RWPE2 (cell line): ENCODE results near the gene KNOP1.

Experiments used
- ATAC-seq: fragments of 200-7000 bp; cut with Tn5 transposase; 3 replicates; pipeline ENCODE4 v1.9.1; 2021; ENCODE audit warnings: low read depth
- DNase-seq: peaks from one replicate; pipeline ENCODE4 v3.0.0-alpha.2; 2020; ENCODE audit warnings: low spot score
- H3K27ac ChIP-seq: fragments of 450-650 bp; 2 replicates; pipeline ENCODE4 v1.5.1; 2017; ENCODE audit warnings: mild to moderate bottlenecking; ENCODE audit not compliant: poor library complexity, severe bottlenecking
- H3K27me3 ChIP-seq: fragments of 250-450 bp; sonication (Bioruptor Pico); 2 replicates; pipeline ENCODE4 v1.5.1; 2021; ENCODE audit warnings: mild to moderate bottlenecking, moderate library complexity; ENCODE audit not compliant: insufficient read depth, poor library complexity, severe bottlenecking
- H3K36me3 ChIP-seq: fragments of 250-450 bp; sonication (Bioruptor Pico); 2 replicates; pipeline ENCODE4 v1.5.1; 2020; ENCODE audit warnings: low read depth, mild to moderate bottlenecking, moderate library complexity
- H3K4me1 ChIP-seq: fragments of 250-450 bp; sonication (Bioruptor Pico); 2 replicates; pipeline ENCODE4 v1.5.1; 2021; ENCODE audit warnings: mild to moderate bottlenecking, moderate library complexity; ENCODE audit not compliant: insufficient read depth, poor library complexity, severe bottlenecking
- H3K4me3 ChIP-seq: fragments of 250-450 bp; sonication (Bioruptor Pico); 2 replicates; pipeline ENCODE4 v1.5.1; 2021; ENCODE audit warnings: mild to moderate bottlenecking, moderate library complexity; ENCODE audit not compliant: severe bottlenecking
- H3K9me3 ChIP-seq: fragments of 250-450 bp; sonication (Bioruptor Pico); 2 replicates; pipeline ENCODE4 v1.5.1; 2021; ENCODE audit warnings: mild to moderate bottlenecking, moderate library complexity; ENCODE audit not compliant: severe bottlenecking
- TF ChIP-seq, protein P1 (sequence below): fragments of 450-650 bp; IDR thresholded peaks from one replicate; pipeline ENCODE4 v1.5.1; 2017; ENCODE audit warnings: mild to moderate bottlenecking, moderate library complexity; ENCODE audit not compliant: poor library complexity, severe bottlenecking

Gene KNOP1

DNA sequence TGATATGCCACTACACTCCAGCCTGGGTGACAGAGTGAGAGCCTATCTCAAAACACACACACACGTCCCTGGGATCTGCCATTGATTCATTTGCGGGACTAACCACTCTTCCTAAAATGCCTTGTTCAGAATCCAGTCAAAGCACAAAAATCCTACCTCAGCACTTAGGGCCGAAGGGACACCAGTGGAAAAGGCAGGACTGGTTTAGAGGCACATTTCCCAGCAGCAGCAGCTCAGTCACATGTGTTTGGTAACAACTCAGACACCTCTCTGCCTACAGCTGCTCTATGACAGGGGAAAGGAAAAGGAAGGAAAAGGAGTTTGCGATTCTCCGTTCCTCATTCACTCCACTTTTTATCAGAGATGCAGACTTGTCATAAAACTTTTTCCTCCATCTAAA lies 12.2 kb downstream of the KNOP1 start:
- DNase-seq, result no peak
- Histone ChIP-seq H3K9me3 (no peaks in the 10 kb centered on the region), H3K4me1 (no peaks in the 10 kb centered on the region), H3K27me3 (no peaks in the 10 kb centered on the region), H3K4me3 (no peak overlapping the region), H3K27ac (no peak overlapping the region), H3K36me3 (peaks cover 56% of the 10 kb centered on the region)
- TF ChIP-seq, protein P1, sequence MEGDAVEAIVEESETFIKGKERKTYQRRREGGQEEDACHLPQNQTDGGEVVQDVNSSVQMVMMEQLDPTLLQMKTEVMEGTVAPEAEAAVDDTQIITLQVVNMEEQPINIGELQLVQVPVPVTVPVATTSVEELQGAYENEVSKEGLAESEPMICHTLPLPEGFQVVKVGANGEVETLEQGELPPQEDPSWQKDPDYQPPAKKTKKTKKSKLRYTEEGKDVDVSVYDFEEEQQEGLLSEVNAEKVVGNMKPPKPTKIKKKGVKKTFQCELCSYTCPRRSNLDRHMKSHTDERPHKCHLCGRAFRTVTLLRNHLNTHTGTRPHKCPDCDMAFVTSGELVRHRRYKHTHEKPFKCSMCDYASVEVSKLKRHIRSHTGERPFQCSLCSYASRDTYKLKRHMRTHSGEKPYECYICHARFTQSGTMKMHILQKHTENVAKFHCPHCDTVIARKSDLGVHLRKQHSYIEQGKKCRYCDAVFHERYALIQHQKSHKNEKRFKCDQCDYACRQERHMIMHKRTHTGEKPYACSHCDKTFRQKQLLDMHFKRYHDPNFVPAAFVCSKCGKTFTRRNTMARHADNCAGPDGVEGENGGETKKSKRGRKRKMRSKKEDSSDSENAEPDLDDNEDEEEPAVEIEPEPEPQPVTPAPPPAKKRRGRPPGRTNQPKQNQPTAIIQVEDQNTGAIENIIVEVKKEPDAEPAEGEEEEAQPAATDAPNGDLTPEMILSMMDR, result no peak
- no peak for ATAC-seq

DNA sequence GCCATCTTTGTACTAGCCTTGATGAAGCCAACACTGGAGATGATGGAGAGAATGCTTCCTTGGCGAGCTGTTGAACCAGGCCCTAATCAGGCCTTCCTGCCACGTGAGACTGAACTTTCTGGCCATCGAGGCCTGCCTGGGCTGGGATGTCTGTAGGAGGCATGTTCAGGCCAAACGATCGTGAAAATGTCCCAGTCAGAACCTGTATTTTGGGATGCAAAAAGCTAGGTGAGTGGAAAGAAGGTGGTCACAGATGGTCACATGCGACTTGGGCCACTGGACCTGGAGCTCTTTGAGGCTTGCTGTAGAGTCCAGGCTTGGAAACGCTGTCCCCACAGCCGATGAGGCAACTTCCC lies 12.9 kb downstream of the KNOP1 start:
- Histone ChIP-seq H3K27ac (no peak overlapping the region), H3K9me3 (no peaks in the 10 kb centered on the region), H3K36me3 (peaks cover 56% of the 10 kb centered on the region), H3K4me1 (peaks cover 4% of the 10 kb centered on the region), H3K4me3 (no peak overlapping the region), H3K27me3 (no peaks in the 10 kb centered on the region)
- no peak for ATAC-seq
- DNase-seq, result no peak
- TF ChIP-seq, protein P1, result no peak

DNA sequence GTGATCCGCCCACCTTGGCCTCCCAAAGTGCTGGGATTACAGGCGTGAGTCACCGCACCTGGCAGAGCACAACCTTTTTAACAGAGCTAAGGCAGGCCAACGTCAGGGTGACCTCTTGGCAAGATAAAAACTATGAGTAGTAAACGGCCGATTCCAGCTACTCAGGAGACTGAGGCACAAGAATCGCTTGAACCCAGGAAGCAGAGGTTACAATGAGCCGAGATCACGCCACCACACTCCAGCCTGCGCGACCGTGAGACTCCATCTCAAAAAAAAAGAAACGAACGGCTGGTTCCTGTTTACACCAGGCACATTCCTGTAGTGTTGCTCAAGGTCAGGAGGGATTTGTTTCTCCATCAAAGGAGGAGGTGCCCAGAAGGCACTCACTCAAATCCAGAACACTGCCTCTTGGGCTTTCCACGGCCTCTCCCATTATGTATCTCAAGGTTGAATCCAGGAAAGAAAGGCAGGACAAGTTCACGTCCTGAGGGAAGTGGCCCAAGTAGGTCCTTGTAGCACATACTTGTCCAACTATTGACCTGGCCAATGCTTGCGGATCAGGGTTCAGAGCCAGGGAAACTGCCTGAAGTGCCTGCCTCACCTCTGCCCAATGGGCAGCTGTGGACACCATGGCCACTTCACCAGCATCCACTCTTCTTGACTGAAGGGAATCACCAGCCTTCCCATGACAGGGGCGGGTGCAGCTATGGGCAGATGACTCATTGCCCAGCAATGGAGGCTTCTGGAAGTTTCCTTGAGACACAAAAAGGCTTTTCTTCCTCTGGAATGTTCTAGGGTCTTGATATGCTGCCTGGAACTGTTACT lies 13.5 kb downstream of the KNOP1 start:
- peaks cover 51% of the 10 kb centered on the region for H3K36me3 ChIP-seq
- TF ChIP-seq, protein P1, result no peak
- H3K27me3 ChIP-seq, result no peaks in the 10 kb centered on the region
- DNase-seq (no peak), ATAC-seq (peak; percentile 34; the same call in 1 of the 3 replicates)
- H3K4me3 ChIP-seq, result no peak overlapping the region
- no peak overlapping the region for H3K27ac ChIP-seq
- H3K9me3 ChIP-seq, result no peaks in the 10 kb centered on the region
- H3K4me1 ChIP-seq, result peaks cover 6% of the 10 kb centered on the region

DNA sequence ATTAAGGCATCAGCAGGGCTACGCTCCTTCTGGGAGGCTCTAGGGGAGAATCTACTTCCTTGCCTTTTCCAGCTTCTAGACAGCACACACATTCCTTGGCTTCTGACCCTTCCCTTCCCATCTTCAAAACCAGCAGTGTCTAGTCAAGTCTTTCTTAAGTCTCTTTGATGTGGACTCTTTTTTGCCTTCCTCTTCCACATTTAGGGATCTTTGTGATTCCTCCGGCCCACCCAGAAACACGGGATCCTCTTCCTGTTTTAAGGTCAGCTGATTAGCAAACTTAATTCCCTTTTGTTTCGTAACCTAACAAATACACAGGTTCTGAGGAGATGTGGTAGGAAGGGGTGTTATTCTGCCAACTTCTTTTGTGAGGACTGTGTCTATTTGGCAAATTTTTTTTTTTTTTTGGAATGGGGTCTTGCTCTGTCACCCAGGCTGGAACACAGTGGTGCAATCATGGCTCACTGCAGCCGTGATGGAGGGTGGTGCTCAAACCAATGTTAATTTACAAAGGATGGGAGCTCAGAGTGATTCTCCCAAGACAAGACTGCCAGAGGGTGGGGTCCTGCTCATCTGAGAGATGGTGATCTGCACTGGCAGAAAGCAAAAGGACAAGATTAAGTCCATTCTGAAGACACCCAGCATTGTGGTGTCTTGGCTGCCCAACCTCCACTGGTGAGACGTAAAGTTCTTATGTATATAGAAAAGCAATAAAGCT lies 14.7 kb downstream of the KNOP1 start:
- Histone ChIP-seq H3K27ac (no peak overlapping the region), H3K4me3 (no peak overlapping the region), H3K36me3 (peaks cover 51% of the 10 kb centered on the region), H3K9me3 (no peaks in the 10 kb centered on the region), H3K4me1 (peaks cover 6% of the 10 kb centered on the region), H3K27me3 (no peaks in the 10 kb centered on the region)
- no peak for ATAC-seq
- TF ChIP-seq, protein P1, result no peak
- no peak for DNase-seq
